ENCODE data around the gene TBX3.
"Not testable (repeated sequence)": the region's sequence is repeated elsewhere in the genome, so short reads cannot be mapped to it uniquely, and the experiment has no call there.

Gene TBX3

DNA sequence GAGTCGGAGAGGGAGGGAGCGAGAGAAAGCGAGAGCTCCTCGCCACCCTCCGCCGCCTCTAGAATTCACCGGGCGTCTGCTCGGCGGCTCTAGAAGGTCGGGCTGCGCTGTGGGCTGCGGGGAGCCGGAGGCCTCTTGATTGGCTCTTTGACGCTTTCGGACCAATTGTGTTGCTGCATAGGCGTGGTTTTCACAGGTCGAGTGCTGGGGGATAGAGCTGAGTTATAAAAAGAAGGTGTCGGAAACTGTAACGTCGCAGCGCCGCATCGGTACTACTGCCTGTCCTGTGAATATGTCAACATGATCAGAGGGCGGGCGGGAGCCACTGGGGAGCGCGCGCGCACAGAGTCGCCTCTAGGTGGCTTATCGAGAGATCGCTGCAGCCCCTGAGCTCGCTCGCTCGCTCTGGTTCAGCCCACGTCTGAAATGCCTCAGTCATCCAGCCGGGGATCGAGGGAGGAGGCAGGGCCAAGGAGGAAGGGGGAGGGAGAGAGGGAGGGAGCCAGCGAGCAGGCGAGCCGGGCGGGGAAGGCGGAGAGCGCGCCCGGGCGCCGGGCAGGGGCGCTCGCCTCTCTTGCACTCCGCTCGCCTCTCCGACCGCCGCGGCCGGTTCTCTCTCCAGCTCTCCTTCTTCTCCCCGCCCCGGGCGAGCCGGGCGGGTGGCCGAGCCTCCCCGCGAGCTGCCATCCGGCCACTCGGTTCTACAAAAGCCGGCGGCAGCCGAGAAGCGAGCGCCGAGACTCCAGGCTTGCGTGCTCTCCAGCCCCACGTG, at the start of gene TBX3:
TBX3 (minus strand) TSS at position 78 of the 772 bp plus-strand sequence. CDS start 975 bp downstream, outside the sequence.
- no peak for DNase-seq (ENCODE audit: low read depth in 2 of 2)

GRCh38 chr12:114732426-114733030, 48.6 kb upstream of the TBX3 start:
- DNase-seq (ENCODE audit: low read depth in 2 of 2), result no peak

DNA sequence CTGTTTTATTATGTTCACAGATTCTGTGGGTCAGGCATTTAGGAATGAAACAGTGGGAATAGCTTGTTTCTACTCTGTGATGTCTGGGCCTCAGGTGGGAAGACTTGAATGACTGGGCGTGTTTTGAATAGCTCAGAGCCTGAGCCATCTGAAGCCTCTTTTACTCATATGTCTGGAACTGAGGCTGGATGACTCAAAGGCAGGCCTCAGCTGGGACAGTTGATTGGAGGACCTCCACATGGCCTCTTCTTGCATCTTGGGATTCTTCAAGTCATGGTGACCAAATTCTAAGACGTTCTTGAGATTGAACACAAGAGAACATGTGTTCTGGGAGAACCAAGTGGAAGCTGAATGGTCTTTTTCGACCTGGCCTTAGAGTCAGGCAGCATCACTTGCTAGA, 45.8 kb upstream of the TBX3 start:
- DNase-seq (ENCODE audit: low read depth in 2 of 2), result no peak

DNA sequence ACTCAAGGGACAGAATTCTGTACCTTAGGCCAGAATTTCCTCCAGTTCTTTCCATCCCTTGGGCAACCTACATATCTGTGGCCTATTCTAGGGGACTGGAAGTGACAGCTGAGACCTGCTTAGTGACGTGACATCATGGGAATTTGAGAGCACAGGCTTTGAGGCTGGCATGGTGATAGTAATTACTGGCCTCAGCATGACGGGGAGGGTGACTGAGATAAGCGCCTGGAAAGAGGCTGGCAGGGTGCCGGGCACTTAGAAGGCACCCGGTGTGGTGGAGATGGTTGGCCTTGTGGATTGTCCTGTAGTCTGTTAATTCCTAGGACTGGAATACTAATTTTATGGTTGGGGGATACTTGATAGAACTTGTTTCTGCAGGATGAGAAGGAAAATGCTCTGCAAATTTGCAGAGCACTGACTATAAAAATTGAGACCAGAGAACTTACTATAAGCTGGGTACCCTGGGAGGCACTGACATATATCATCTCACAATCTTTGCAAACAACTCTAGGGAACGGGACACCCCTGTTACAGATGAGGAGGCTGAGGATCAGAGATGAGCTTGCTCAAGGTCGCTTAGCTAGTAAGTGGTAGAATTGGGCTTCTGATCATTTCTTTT, 42.2 kb upstream of the TBX3 start:
- DNase-seq (ENCODE audit: low read depth in 2 of 2), result no peak

DNA sequence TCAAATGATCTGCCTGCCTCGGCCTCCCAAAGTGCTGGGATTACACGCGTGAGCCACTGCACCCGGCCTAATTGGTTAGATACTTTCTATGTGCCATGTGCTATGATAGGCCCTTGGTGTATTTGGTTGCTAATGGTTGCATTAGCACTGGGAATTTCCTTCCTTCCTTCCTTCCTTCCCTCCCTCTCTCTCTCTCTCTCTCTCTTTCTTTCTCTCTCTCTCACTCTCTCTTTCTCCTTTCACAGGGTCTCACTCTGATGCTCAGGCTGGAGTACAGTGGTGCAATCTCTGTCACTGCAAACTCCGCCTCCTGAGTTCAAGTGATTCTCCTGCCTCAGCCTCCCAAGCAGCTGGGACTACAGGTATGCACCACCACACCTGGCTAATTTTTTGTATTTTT, 38.2 kb upstream of the TBX3 start:
- not testable (repeated sequence) for DNase-seq (ENCODE audit: low read depth in 2 of 2)

- DNase-seq (ENCODE audit: low read depth in 2 of 2), result no peak
These were observed 37.3 kb upstream of the TBX3 start for GRCh38 chr12:114721266-114721665.

GRCh38 chr12:114713466-114714215, 29.7 kb upstream of the TBX3 start:
- DNase-seq (ENCODE audit: low read depth in 2 of 2), result no peak

- DNase-seq (ENCODE audit: low read depth in 2 of 2), result no peak
These were observed 27.7 kb upstream of the TBX3 start for GRCh38 chr12:114711689-114712152.

- DNase-seq (ENCODE audit: low read depth in 2 of 2), result no peak
These were observed 26.2 kb upstream of the TBX3 start for GRCh38 chr12:114710151-114710550.

- DNase-seq (ENCODE audit: low read depth in 2 of 2), result no peak
These were observed 25.1 kb upstream of the TBX3 start for GRCh38 chr12:114709112-114709511.

DNA sequence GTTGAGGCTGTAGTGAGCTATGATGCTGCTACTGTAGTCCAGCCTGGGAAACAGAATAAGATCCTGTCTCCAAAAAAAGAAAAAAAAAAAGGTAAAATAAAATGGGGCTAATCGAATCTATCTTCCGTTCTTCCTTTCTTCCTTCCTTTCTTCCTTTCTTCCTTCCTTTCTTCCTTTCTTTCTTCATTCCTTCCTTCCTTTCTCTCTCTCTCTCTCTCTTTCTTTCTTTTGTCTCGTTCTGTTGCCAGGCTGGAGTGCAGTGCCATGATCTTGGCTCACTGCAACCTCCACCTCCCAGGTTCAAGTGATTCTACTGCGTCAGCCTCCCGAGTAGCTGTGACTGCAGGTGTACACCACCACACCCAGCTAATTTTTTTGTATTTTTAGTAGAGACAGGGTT, 24.6 kb upstream of the TBX3 start:
- DNase-seq (ENCODE audit: low read depth in 2 of 2), result not testable (repeated sequence)

DNA sequence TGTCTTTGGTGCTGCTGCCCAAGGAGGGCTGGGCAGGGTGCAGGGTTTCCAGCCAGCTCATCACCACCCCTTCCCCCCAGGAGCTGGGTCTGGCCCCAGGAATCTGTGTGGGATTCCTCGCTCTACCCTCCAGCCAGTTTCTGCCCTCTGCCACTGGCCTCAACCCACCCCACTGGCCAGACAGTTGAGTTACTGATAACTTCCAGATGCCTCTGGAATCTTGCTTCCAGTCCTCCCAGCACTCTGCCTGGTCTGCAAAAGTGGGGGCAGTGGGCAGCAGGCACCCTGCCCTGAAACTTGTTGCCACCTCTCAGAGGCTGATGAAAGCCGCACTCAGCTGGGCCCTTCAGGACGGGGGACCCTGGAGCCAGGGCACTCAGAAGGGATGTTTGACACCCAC, 20.1 kb upstream of the TBX3 start:
- no peak for DNase-seq (ENCODE audit: low read depth in 2 of 2)

DNA sequence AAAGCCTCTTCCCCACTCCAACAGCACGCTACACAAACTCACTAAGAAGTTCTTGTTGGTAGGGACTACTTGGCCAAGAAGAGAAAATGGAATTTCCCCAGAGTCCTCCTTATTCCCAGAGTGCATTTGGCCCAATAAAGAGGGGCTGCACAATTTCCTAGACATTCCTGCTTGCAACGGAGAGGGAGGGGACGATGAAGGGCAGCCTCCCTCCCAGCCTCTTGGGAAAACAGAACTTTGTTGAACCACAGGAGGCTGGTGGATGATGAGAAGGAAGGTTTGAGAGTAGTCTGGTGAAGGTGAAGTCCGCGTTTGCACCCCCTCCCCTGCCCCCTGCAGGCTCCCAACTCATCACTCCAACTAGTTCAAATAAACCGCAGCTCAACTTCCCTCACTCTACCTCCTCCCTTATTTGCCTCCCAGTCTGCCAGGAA, 19.1 kb upstream of the TBX3 start:
- no peak for DNase-seq (ENCODE audit: low read depth in 2 of 2)

DNA sequence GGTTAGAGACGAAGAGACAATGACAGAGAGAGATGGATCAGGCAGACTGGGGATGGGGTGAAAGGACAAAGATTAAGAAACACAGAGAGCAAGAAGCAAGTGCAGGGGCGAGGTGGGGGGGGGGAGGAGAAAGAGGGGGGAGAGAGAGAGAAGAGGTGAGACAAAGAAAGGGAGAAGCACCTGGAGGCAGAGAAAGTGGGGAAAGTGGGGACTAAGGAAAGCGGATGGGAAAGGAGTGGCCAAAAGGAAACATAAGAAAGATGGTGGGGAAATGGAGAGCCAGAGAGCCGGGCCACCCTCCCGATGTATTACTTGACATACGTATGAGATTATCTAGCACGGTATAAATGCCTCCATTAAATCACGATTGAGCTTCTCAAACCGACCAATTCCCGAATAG, 18.5 kb upstream of the TBX3 start:
- DNase-seq (ENCODE audit: low read depth in 2 of 2), result no peak

DNA sequence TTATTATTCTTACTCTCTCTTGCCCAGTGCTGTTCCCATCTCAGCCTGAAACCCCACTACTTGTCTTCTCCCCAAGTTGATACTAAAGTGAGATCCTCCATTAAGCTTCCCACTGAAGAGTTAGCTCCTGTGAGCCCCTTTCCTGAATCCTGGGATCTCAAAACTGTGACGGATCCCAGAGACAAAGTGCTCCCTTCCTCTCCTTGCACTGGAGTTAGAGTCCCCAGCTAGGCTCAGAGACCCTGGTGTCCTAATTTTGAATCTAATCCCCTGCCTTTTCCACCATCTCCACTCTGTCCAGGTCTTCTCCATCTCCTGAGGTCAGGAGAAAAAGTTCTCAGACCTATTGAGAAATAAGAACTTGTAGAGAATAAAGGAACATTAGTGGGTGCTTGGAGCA, 17.6 kb upstream of the TBX3 start:
- no peak for DNase-seq (ENCODE audit: low read depth in 2 of 2)

GRCh38 chr12:114701104-114701414, 17.1 kb upstream of the TBX3 start:
- no peak for DNase-seq (ENCODE audit: low read depth in 2 of 2)

DNA sequence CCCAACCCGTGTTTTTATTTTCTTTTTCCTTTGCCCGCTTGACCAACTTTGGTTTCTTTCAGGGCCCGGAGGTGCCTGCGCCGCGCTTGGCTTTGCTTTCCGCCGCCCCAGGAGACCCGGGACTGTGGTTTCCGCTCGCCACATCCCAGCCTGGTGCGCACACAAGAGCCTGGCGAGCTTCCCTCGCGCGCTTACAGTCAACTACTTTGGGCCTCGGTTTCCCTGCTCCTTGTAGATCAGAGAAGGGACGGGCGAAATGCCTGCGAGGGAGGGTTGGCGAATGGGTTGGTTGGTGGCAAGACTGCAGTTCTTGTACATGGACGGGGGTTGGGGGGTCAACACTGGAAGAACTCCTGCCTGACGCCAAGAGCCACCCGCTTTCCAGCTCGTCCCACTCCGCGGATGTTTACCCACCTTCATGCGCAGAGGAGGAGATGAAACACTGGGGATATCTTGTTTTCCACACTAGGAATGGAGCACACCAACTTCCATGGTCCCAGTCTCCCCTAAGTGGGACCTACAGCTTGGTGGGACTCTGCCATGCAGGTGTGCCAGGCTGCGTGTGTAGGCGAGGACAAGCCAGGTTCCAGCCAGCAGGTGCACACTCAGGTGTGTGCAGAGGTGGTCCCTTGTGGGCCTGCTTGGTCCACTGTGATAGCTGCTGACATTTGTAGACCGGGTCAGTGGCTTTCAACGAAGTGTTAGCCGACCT, 16.6 kb upstream of the TBX3 start:
- DNase-seq (ENCODE audit: low read depth in 2 of 2), result no peak

- DNase-seq (ENCODE audit: low read depth in 2 of 2), result no peak
These were observed 14.7 kb upstream of the TBX3 start for GRCh38 chr12:114698566-114699163.

GRCh38 chr12:114697741-114698565, 14.0 kb upstream of the TBX3 start:
- no peak for DNase-seq (ENCODE audit: low read depth in 2 of 2)

- DNase-seq (ENCODE audit: low read depth in 2 of 2), result no peak
These were observed 13.3 kb upstream of the TBX3 start for GRCh38 chr12:114697243-114697716.

All from stimulated activated CD4-positive, alpha-beta T cell treated with anti-CD3 and anti-CD28 coated beads, Interleukin-1b, Interleukin-23, amount 100 ng/mL, for 1 hour (primary cell).